ENCODE data around the gene ASIC3.

Gene ASIC3

DNA sequence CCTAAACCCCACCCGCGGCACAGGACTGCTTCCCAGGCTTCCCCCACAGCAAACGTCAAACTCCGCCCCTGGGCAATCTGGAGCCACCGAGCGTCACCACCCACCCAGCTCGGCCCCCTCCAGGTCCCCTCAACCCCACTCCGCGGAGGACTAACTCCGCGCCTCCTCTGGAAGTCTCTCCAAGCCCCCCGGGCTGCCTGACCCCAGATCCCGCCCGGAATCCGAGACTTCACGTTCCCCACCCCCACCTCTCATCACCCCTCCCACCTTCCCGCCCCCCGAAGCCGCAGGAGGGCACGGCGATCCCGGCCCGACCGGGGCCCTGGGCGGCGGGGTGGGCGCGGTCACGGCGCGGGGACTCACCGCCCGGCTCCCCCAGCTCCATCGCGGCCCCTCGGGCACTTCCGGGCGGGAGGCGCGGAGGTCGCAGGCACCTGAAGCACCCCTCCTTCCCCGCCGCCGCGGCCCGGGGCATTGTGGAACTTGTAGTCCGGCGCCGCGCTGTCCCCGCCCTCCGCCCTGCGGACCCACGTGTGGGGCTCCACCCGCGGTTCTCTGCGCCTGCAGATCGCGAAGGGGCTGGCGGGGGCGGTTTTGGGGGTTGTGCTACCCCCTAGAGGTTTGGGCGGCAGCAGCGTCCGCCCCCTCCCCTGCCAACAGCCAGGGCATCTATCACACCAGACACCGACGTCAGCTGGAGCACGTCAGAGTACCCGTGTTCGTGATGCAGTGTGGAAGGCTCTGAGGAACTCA, 34.9 kb downstream of the ASIC3 start, which contains the start of gene TMUB1:
Gene TMUB1, minus strand, starts transcription at position 423 of the 753 bp plus-strand sequence. CDS start 930 bp downstream, outside the sequence.
- H3K56ac ChIP-seq (ENCODE audit: low read length): peak within 1 kb of the TSS; percentile 91
- peak within 1 kb of the TSS; percentile 71 for H3K4me3 ChIP-seq (ENCODE audit: low read length)
- H3K27me3 ChIP-seq (ENCODE audit: insufficient read depth, low read length, poor library complexity): no peaks in the 10 kb centered on the region
- peaks cover 19% of the 10 kb centered on the region for H3K79me1 ChIP-seq (ENCODE audit: low read length)
- H3K79me2 ChIP-seq (ENCODE audit: control insufficient read depth, insufficient read depth, low read length): peaks cover 17% of the 10 kb centered on the region
- peak within 1 kb of the TSS; percentile 94 for H3K18ac ChIP-seq (ENCODE audit: low read length)
- H2BK5ac ChIP-seq (ENCODE audit: low read length): no peak within 1 kb of the TSS
- H3K27ac ChIP-seq (ENCODE audit: low read depth, low read length): no peak within 1 kb of the TSS
- WGBS (ENCODE audit: extremely low coverage, insufficient coverage, low lambda C conversion rate): no CpG with 5 or more reads among the region's 69 CpGs
- no peaks in the 10 kb centered on the region for H3K36me3 ChIP-seq (ENCODE audit: control insufficient read depth, insufficient read depth, low read length)
- H2AK5ac ChIP-seq (ENCODE audit: low read length): peak within 1 kb of the TSS; percentile 38
- peak within 1 kb of the TSS; percentile 86 for H3K9ac ChIP-seq (ENCODE audit: low read length)
- H2BK120ac ChIP-seq (ENCODE audit: low read depth, low read length): peak within 1 kb of the TSS; percentile 50
- H4K8ac ChIP-seq (ENCODE audit: low read depth, low read length): peak within 1 kb of the TSS; percentile 57
- peak; percentile 61 for DNase-seq
- H3K23ac ChIP-seq (ENCODE audit: low read length): peak within 1 kb of the TSS; percentile 66
- H3K4me1 ChIP-seq (ENCODE audit: control insufficient read depth, low read depth, low read length): peaks cover 13% of the 10 kb centered on the region
- H3K4ac ChIP-seq (ENCODE audit: low read depth, low read length): no peak within 1 kb of the TSS
- no peak within 1 kb of the TSS for H4K5ac ChIP-seq (ENCODE audit: low read length)
- H3K4me2 ChIP-seq (ENCODE audit: low read length): peak within 1 kb of the TSS; percentile 84
- H2BK15ac ChIP-seq (replicated peaks; ENCODE audit: low read depth): no peak within 1 kb of the TSS

DNA sequence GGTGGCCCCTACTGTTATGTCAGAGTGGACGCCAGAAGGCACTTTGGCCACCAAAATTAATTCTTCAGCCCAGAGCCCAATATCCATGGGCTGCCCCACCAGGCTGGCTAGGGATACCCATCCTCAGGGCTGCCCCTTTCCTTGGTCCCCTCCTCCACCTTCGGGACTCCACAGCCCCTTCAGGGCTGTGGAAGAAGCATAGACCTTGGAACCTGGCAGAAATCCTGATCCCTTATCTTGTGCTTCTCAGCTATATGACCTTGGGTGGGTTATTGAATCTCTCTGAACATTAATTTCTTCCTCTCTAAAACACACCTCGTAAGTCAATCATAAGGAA, 35.5 kb downstream of the ASIC3 start:
- H4K8ac ChIP-seq (ENCODE audit: low read depth, low read length): no peak overlapping the region
- DNase-seq: no peak
- no peak overlapping the region for H2BK5ac ChIP-seq (ENCODE audit: low read length)
- no peak overlapping the region for H2AK5ac ChIP-seq (ENCODE audit: low read length)
- H3K27ac ChIP-seq (ENCODE audit: low read depth, low read length): no peak overlapping the region
- H3K9ac ChIP-seq (ENCODE audit: low read length): peak overlapping the region; percentile 25
- peak overlapping the region; percentile 6 for H3K4me3 ChIP-seq (ENCODE audit: low read length)
- peaks cover 16% of the 10 kb centered on the region for H3K4me1 ChIP-seq (ENCODE audit: control insufficient read depth, low read depth, low read length)
- H3K27me3 ChIP-seq (ENCODE audit: insufficient read depth, low read length, poor library complexity): no peaks in the 10 kb centered on the region
- H3K79me2 ChIP-seq (ENCODE audit: control insufficient read depth, insufficient read depth, low read length): peaks cover 17% of the 10 kb centered on the region
- H3K18ac ChIP-seq (ENCODE audit: low read length): no peak overlapping the region
- no peak overlapping the region for H3K23ac ChIP-seq (ENCODE audit: low read length)
- peaks cover 19% of the 10 kb centered on the region for H3K79me1 ChIP-seq (ENCODE audit: low read length)
- no peak overlapping the region for H2BK120ac ChIP-seq (ENCODE audit: low read depth, low read length)
- H4K5ac ChIP-seq (ENCODE audit: low read length): no peak overlapping the region
- no CpG with 5 or more reads among the region's 3 CpGs for WGBS (ENCODE audit: extremely low coverage, insufficient coverage, low lambda C conversion rate)
- H3K4me2 ChIP-seq (ENCODE audit: low read length): peak overlapping the region; percentile 84
- no peaks in the 10 kb centered on the region for H3K36me3 ChIP-seq (ENCODE audit: control insufficient read depth, insufficient read depth, low read length)
- no peak overlapping the region for H3K4ac ChIP-seq (ENCODE audit: low read depth, low read length)
- no peak overlapping the region for H2BK15ac ChIP-seq (replicated peaks; ENCODE audit: low read depth)
- H3K56ac ChIP-seq (ENCODE audit: low read length): peak overlapping the region; percentile 69

DNA sequence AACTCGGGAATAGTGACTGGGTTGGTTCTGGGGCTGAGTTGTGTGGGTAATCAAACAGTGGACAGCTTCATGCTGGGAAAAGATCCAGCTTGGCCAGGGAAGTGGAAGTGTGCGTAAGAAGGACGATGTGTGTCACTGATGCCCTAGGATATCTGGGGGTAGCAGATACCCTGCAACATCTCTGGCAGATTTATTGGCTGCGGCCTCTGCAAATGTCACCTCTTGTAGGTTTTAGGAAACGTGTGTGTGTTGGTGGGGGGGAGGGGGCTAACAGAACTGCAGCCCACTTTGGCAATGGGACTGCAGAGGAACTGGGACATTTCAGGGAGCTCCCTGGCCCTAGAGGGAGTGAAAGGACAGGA, 37.0 kb downstream of the ASIC3 start:
- no peak overlapping the region for H3K27ac ChIP-seq (ENCODE audit: low read depth, low read length)

DNA sequence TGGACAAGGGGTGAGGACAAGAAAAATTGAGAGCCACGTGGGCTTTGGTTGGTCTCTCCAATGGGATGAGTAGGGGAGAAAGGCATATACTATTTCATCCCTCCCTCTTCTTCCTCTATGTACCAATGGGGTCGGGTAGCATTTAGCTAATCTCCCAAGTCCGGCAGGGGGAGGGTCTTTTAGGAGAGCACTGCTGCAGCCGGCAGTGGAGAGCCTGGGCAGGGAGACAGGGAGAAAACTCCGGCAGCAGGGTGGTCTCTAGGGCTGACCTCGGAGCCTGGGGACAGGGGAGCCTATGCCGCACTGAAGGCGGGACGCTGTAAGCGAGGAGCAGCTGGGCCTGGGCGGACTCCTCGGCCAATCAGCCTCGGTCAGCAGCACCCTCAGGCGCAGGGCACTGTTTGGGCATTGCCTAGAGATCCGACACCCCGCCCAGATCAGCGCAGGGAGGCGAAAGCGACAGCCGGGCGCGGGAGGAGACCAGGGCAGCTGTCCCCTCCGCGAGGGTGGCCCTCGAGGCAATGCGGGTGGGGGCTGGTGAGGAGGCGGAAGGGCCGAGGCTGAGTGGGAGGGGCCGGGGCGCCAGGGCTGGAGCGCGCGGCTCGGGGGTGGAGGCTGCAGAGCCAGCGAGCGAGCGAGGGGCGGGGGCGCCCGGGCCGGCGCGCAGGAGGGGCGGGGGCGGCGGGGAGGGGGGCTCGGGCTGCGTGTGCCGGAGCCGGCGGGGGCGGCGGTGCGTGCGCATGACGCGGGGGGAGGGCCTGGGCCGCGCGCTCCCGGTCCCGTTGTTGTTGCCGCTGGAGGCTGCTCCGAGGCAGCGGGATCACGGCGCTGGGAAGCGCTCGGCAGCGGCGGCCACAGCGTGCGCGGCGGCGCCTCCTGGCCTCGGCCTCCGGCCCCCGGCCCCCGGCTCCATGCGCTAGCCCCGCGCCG, 37.6 kb downstream of the ASIC3 start, which contains the start of gene AGAP3:
Gene AGAP3, plus strand, starts transcription at position 785 of the 930 bp plus-strand sequence. CDS start 267 bp downstream, outside the sequence.
- H3K4ac ChIP-seq (ENCODE audit: low read depth, low read length): peak within 1 kb of the TSS; percentile 28
- no peak within 1 kb of the TSS for H2AK5ac ChIP-seq (ENCODE audit: low read length)
- H3K36me3 ChIP-seq (ENCODE audit: control insufficient read depth, insufficient read depth, low read length): peaks cover 2% of the 10 kb centered on the region
- peak within 1 kb of the TSS; percentile 91 for H3K4me2 ChIP-seq (ENCODE audit: low read length)
- H2BK15ac ChIP-seq (replicated peaks; ENCODE audit: low read depth): no peak within 1 kb of the TSS
- H4K5ac ChIP-seq (ENCODE audit: low read length): no peak within 1 kb of the TSS
- DNase-seq: peak; percentile 91
- H3K18ac ChIP-seq (ENCODE audit: low read length): peak within 1 kb of the TSS; percentile 57
- H3K23ac ChIP-seq (ENCODE audit: low read length): peak within 1 kb of the TSS; percentile 94
- H3K9ac ChIP-seq (ENCODE audit: low read length): peak within 1 kb of the TSS; percentile 93
- no peak within 1 kb of the TSS for H2BK5ac ChIP-seq (ENCODE audit: low read length)
- H3K4me3 ChIP-seq (ENCODE audit: low read length): peak within 1 kb of the TSS; percentile 82
- H3K56ac ChIP-seq (ENCODE audit: low read length): peak within 1 kb of the TSS; percentile 98
- no CpG with 5 or more reads among the region's 84 CpGs for WGBS (ENCODE audit: extremely low coverage, insufficient coverage, low lambda C conversion rate)
- peaks cover 20% of the 10 kb centered on the region for H3K4me1 ChIP-seq (ENCODE audit: control insufficient read depth, low read depth, low read length)
- no peaks in the 10 kb centered on the region for H3K27me3 ChIP-seq (ENCODE audit: insufficient read depth, low read length, poor library complexity)
- no peak within 1 kb of the TSS for H2BK120ac ChIP-seq (ENCODE audit: low read depth, low read length)
- peak within 1 kb of the TSS; percentile 57 for H3K27ac ChIP-seq (ENCODE audit: low read depth, low read length)
- H3K79me1 ChIP-seq (ENCODE audit: low read length): peaks cover 18% of the 10 kb centered on the region
- H3K79me2 ChIP-seq (ENCODE audit: control insufficient read depth, insufficient read depth, low read length): peaks cover 8% of the 10 kb centered on the region
- H4K8ac ChIP-seq (ENCODE audit: low read depth, low read length): no peak within 1 kb of the TSS

More for the DNA sequence above, 37.0 kb downstream of the ASIC3 start:
- no peak overlapping the region for H3K4me3 ChIP-seq (ENCODE audit: low read length)
- H4K5ac ChIP-seq (ENCODE audit: low read length): no peak overlapping the region
- peaks cover 2% of the 10 kb centered on the region for H3K36me3 ChIP-seq (ENCODE audit: control insufficient read depth, insufficient read depth, low read length)
- H2BK120ac ChIP-seq (ENCODE audit: low read depth, low read length): no peak overlapping the region
- H2BK5ac ChIP-seq (ENCODE audit: low read length): no peak overlapping the region
- no peak overlapping the region for H3K4ac ChIP-seq (ENCODE audit: low read depth, low read length)
- H4K8ac ChIP-seq (ENCODE audit: low read depth, low read length): no peak overlapping the region
- no peak for DNase-seq
- H3K79me2 ChIP-seq (ENCODE audit: control insufficient read depth, insufficient read depth, low read length): peaks cover 9% of the 10 kb centered on the region
- no peak overlapping the region for H3K23ac ChIP-seq (ENCODE audit: low read length)
- H2AK5ac ChIP-seq (ENCODE audit: low read length): no peak overlapping the region
- no peak overlapping the region for H3K4me2 ChIP-seq (ENCODE audit: low read length)
- H3K56ac ChIP-seq (ENCODE audit: low read length): peak overlapping the region; percentile 40
- no peaks in the 10 kb centered on the region for H3K27me3 ChIP-seq (ENCODE audit: insufficient read depth, low read length, poor library complexity)
- no peak overlapping the region for H3K18ac ChIP-seq (ENCODE audit: low read length)
- H3K4me1 ChIP-seq (ENCODE audit: control insufficient read depth, low read depth, low read length): peaks cover 20% of the 10 kb centered on the region
- H3K79me1 ChIP-seq (ENCODE audit: low read length): peaks cover 15% of the 10 kb centered on the region
- no CpG with 5 or more reads among the region's 5 CpGs for WGBS (ENCODE audit: extremely low coverage, insufficient coverage, low lambda C conversion rate)
- peak overlapping the region; percentile 9 for H3K9ac ChIP-seq (ENCODE audit: low read length)
- no peak overlapping the region for H2BK15ac ChIP-seq (replicated peaks; ENCODE audit: low read depth)

DNA sequence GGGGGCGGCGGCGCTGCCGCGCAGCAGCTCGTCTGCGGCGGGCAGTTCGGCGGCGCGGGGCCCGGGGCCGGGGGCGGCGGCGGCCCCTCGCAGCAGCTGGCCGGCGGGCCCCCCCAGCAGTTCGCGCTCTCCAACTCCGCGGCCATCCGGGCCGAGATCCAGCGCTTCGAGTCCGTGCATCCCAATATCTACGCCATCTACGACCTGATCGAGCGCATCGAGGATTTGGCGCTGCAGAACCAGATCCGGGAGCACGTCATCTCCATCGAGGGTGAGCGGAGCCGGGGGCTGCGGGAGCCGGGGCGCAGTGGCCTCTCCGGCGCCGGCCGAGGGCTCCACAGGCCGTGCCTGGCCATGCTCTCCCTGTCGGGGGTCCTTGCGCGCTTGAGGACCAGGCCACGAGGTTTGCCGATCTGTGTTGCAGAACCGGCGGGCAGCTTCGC, 38.5 kb downstream of the ASIC3 start:
- no peak overlapping the region for H2BK120ac ChIP-seq (ENCODE audit: low read depth, low read length)
- no peak overlapping the region for H4K8ac ChIP-seq (ENCODE audit: low read depth, low read length)
- WGBS (ENCODE audit: extremely low coverage, insufficient coverage, low lambda C conversion rate): no CpG with 5 or more reads among the region's 56 CpGs
- peak overlapping the region; percentile 27 for H3K4ac ChIP-seq (ENCODE audit: low read depth, low read length)
- H3K23ac ChIP-seq (ENCODE audit: low read length): peak overlapping the region; percentile 94
- peak overlapping the region; percentile 93 for H3K9ac ChIP-seq (ENCODE audit: low read length)
- H2BK5ac ChIP-seq (ENCODE audit: low read length): no peak overlapping the region
- peaks cover 20% of the 10 kb centered on the region for H3K4me1 ChIP-seq (ENCODE audit: control insufficient read depth, low read depth, low read length)
- H3K4me3 ChIP-seq (ENCODE audit: low read length): peak overlapping the region; percentile 82
- DNase-seq: peak; percentile 53
- no peak overlapping the region for H4K5ac ChIP-seq (ENCODE audit: low read length)
- peak overlapping the region; percentile 91 for H3K4me2 ChIP-seq (ENCODE audit: low read length)
- peak overlapping the region; percentile 57 for H3K18ac ChIP-seq (ENCODE audit: low read length)
- H3K56ac ChIP-seq (ENCODE audit: low read length): peak overlapping the region; percentile 98
- H3K27ac ChIP-seq (ENCODE audit: low read depth, low read length): no peak overlapping the region
- H2BK15ac ChIP-seq (replicated peaks; ENCODE audit: low read depth): no peak overlapping the region
- no peak overlapping the region for H2AK5ac ChIP-seq (ENCODE audit: low read length)
- peaks cover 11% of the 10 kb centered on the region for H3K79me2 ChIP-seq (ENCODE audit: control insufficient read depth, insufficient read depth, low read length)
- no peaks in the 10 kb centered on the region for H3K27me3 ChIP-seq (ENCODE audit: insufficient read depth, low read length, poor library complexity)
- H3K36me3 ChIP-seq (ENCODE audit: control insufficient read depth, insufficient read depth, low read length): peaks cover 2% of the 10 kb centered on the region
- peaks cover 22% of the 10 kb centered on the region for H3K79me1 ChIP-seq (ENCODE audit: low read length)

All from mesendoderm (in vitro differentiated cells).